Type B pancreatic cell (in vitro differentiated cells): ENCODE results near the gene NEURL3. TPM values are rescaled to one million over a fixed set of nuclear protein-coding genes. Genes with fewer than 3 reads are reported as not detected.

Experiments
- DNase-seq: peaks from one replicate; pipeline ENCODE4 v3.0.0; 2021; ENCODE audit warnings: mixed read lengths; ENCODE audit not compliant: unreplicated experiment; ENCODE audit errors: extremely low spot score
- H3K27ac Mint-ChIP-seq: 2 replicates; pipeline ENCODE4 v1.8.0; 2021; ENCODE audit warnings: mild to moderate bottlenecking, mixed read lengths
- H3K27me3 Mint-ChIP-seq: 2 replicates; pipeline ENCODE4 v1.8.0; 2021; ENCODE audit warnings: mixed read lengths
- H3K36me3 Mint-ChIP-seq: 2 replicates; pipeline ENCODE4 v1.8.0; 2021; ENCODE audit warnings: mixed read lengths
- H3K4me1 Mint-ChIP-seq: one replicate; pipeline ENCODE4 v1.8.0; 2021; ENCODE audit warnings: mixed read lengths; ENCODE audit not compliant: unreplicated experiment
- H3K4me3 Mint-ChIP-seq: 2 replicates; pipeline ENCODE4 v1.8.0; 2021; ENCODE audit warnings: mild to moderate bottlenecking, mixed read lengths
- H3K9me3 Mint-ChIP-seq: 2 replicates; pipeline ENCODE4 v1.8.0; 2021; ENCODE audit warnings: mixed read lengths
- total RNA-seq: library from RNA; stranded (reverse); gene quantifications from 2 replicates; pipeline ENCODE4 v1.2.1, GENCODE V29; 2021; ENCODE audit warnings: low replicate concordance
- TF ChIP-seq, protein P1 (sequence below): fragments of 200-600 bp; sonication (generic); conservative IDR thresholded peaks from 2 replicates; pipeline ENCODE4 v1.5.0; 2021; ENCODE audit warnings: antibody characterized with exemption, mild to moderate bottlenecking

The NEURL3 gene
- total RNA-seq, 1 donor from 2014 or later = 1.1 TPM

DNA sequence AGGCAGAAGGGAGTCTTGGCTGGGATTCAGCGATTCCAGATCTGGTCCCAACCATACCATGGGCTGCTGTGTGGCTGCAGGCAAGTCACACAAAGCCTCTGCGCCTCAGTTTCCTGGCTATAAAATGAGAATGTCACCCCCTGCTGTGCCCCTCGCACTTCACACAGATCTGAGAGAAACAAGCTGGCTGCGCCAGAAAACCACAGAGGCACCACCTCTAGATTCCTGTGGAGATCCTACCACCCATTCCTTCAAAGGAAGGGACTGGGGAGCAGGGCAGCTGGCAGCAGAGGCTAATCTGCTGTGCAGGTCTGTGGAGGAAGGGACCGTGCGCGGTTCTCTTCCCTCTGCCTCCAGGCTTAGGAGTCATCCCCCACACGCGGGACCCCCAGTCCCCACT lies 19.8 kb downstream of the NEURL3 start:
- peaks cover 11% of the 10 kb centered on the region for H3K4me1 Mint-ChIP-seq
- H3K4me3 Mint-ChIP-seq = no peak overlapping the region
- H3K27me3 Mint-ChIP-seq = peaks cover 7% of the 10 kb centered on the region
- H3K36me3 Mint-ChIP-seq = no peaks in the 10 kb centered on the region
- no peaks in the 10 kb centered on the region for H3K9me3 Mint-ChIP-seq
- no peak overlapping the region for H3K27ac Mint-ChIP-seq
- TF ChIP-seq, protein P1, sequence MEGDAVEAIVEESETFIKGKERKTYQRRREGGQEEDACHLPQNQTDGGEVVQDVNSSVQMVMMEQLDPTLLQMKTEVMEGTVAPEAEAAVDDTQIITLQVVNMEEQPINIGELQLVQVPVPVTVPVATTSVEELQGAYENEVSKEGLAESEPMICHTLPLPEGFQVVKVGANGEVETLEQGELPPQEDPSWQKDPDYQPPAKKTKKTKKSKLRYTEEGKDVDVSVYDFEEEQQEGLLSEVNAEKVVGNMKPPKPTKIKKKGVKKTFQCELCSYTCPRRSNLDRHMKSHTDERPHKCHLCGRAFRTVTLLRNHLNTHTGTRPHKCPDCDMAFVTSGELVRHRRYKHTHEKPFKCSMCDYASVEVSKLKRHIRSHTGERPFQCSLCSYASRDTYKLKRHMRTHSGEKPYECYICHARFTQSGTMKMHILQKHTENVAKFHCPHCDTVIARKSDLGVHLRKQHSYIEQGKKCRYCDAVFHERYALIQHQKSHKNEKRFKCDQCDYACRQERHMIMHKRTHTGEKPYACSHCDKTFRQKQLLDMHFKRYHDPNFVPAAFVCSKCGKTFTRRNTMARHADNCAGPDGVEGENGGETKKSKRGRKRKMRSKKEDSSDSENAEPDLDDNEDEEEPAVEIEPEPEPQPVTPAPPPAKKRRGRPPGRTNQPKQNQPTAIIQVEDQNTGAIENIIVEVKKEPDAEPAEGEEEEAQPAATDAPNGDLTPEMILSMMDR = no peak
- peak; percentile 40 for DNase-seq

GRCh38 chr2:96484091-96484490 lies 21.1 kb downstream of the NEURL3 start:
- no peak overlapping the region for H3K4me3 Mint-ChIP-seq

DNA sequence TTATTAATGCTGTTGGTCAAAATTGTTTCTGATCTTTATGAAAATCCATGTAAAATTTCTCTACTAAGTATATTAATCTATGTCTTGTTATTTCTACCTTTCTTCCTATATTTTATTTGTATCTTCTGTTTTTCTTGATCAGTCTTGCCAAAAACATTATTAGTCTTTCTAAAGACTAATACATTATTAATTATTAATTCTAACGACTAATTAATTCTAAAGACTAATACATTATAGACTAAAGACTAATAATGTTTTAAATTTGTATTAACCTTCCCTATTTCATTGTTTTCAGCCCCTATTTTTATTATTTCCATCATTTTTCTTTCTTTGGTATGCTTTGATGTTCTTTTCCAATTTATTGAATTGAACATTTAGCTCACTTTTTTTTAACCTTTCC lies 27.7 kb downstream of the NEURL3 start:
- Mint-ChIP-seq H3K9me3 (no peaks in the 10 kb centered on the region), H3K4me3 (no peak overlapping the region), H3K36me3 (no peaks in the 10 kb centered on the region), H3K27me3 (peaks cover 6% of the 10 kb centered on the region), H3K27ac (no peak overlapping the region), H3K4me1 (no peaks in the 10 kb centered on the region)
- no peak for DNase-seq
- TF ChIP-seq, protein P1 = no peak

More at GRCh38 chr2:96484091-96484490, 21.1 kb downstream of the NEURL3 start:
- peaks cover 11% of the 10 kb centered on the region for H3K4me1 Mint-ChIP-seq
- H3K27me3 Mint-ChIP-seq = peaks cover 7% of the 10 kb centered on the region
- H3K36me3 Mint-ChIP-seq = no peaks in the 10 kb centered on the region
- DNase-seq = no peak
- no peak overlapping the region for H3K27ac Mint-ChIP-seq
- TF ChIP-seq, protein P1 = no peak
- H3K9me3 Mint-ChIP-seq = no peaks in the 10 kb centered on the region

- Mint-ChIP-seq H3K9me3 (no peaks in the 10 kb centered on the region), H3K36me3 (no peaks in the 10 kb centered on the region), H3K4me3 (no peak overlapping the region), H3K4me1 (no peaks in the 10 kb centered on the region), H3K27me3 (peaks cover 6% of the 10 kb centered on the region), H3K27ac (no peak overlapping the region)
- TF ChIP-seq, protein P1 = no peak
- no peak for DNase-seq
Measured at GRCh38 chr2:96471772-96472171, 33.4 kb downstream of the NEURL3 start.

DNA sequence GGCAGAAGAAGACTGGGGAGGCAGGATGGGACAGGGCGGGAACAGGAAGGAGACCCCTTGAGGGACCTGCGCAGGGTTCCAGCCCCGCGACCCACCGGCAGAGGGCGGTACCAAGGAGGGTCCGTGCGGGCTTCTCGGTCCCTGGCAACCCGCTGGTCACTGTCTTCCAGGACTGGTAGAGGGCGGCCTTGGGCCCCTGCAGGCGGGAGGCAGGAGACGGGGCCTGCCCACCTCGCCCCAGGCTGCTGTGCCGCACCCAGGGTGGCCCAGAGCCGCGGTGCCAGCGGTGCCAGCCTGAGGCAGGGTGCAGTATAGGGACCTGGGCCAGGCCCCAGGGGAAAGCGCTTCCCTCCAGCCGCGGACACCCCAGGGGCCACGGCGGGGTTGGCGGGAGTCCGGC lies 34.5 kb downstream of the NEURL3 start:
- Mint-ChIP-seq H3K9me3 (no peaks in the 10 kb centered on the region), H3K27me3 (peaks cover 7% of the 10 kb centered on the region), H3K4me3 (no peak overlapping the region), H3K36me3 (no peaks in the 10 kb centered on the region), H3K4me1 (no peaks in the 10 kb centered on the region), H3K27ac (no peak overlapping the region)
- TF ChIP-seq, protein P1 = peak; percentile 70
- DNase-seq = no peak

DNA sequence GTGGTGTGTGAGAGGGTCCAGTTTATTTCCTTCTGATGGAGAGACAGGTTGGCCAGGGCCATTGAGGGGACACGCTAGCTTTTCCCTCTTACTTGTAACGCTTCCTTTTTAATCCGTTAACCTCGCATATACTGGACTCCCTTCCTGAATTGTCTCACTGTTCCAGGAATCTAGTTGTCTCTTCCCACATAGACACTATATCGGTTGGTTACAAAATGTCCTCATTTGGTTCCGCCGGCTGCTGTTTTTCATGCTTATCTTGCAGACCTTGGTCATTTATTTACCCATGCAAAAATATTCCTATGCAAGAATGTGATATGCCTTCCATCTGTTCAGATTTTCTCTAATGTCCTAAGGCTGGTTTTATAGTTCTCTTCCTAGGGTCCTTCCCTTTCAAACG lies 35.0 kb downstream of the NEURL3 start:
- no peak for DNase-seq
- peaks cover 12% of the 10 kb centered on the region for H3K27me3 Mint-ChIP-seq
- H3K4me1 Mint-ChIP-seq = no peaks in the 10 kb centered on the region
- no peaks in the 10 kb centered on the region for H3K36me3 Mint-ChIP-seq
- no peak overlapping the region for H3K27ac Mint-ChIP-seq
- no peak overlapping the region for H3K4me3 Mint-ChIP-seq
- no peaks in the 10 kb centered on the region for H3K9me3 Mint-ChIP-seq
- TF ChIP-seq, protein P1 = no peak
